Spinal cord (tissue), 10 donors: ENCODE measurements around the gene MOCS3. TPM values are rescaled to one million over a fixed set of nuclear protein-coding genes. Genes with fewer than 3 reads are reported as not detected.
A peak's percentile ranks its signal among the peaks of the same experiment; 100 is the strongest.

ENCODE experiments used
- DNase-seq, 6 donors: peaks; one replicate each; pipeline versions ENCODE4 v3.0.0 to v3.0.0-alpha.2; 2013 to 2015; ENCODE audit warnings: low spot score in 6 of 6, low read depth in 4 of 6
- H3K27ac ChIP-seq: one replicate; pipeline ENCODE4 v1.5.1; 2013; ENCODE audit warnings: low read depth, low read length, control low read depth
- H3K27me3 ChIP-seq: one replicate; pipeline ENCODE4 v1.6.1; 2013; ENCODE audit warnings: low read length; ENCODE audit not compliant: control insufficient read depth, insufficient read depth
- H3K36me3 ChIP-seq: one replicate; pipeline ENCODE4 v1.6.1; 2013; ENCODE audit warnings: low read length; ENCODE audit not compliant: control insufficient read depth, insufficient read depth
- H3K4me1 ChIP-seq: one replicate; pipeline ENCODE4 v1.6.1; 2013; ENCODE audit warnings: low read length; ENCODE audit not compliant: control insufficient read depth, insufficient read depth
- H3K4me3 ChIP-seq: one replicate; pipeline ENCODE4 v1.5.1; 2013; ENCODE audit warnings: low read depth, low read length, control low read depth
- H3K9me3 ChIP-seq: one replicate; pipeline ENCODE4 v1.6.1; 2013; ENCODE audit warnings: low read length; ENCODE audit not compliant: control insufficient read depth, insufficient read depth
- WGBS: methylation state at CpG from one replicate; pipeline ENCODE4 v1.1.5; 2013; ENCODE audit warnings: missing lambda C conversion rate; ENCODE audit not compliant: insufficient coverage; 5-methylcytosine and 5-hydroxymethylcytosine counted together
- long read RNA-seq, 4 donors: transcript quantifications; one replicate each; lab custom pipeline, GENCODE V29; 2026
- polyA plus RNA-seq, 2 donors: library from polyadenylated mRNA; unstranded; fragments of 120-200 nt; gene quantifications; one replicate each; pipeline ENCODE4 v1.2.1, GENCODE V29; 2013; ENCODE audit not compliant: insufficient read length in 2 of 2
- total RNA-seq, 2 donors: library from RNA; depleted of rRNA in 1 of 2; stranded (reverse); fragments of 120-200 nt in 1 of 2; fragments of >200 nt in 1 of 2; gene quantifications; one replicate each; pipeline versions ENCODE4 v1.2.3 to v1.2.4, GENCODE V29; 2013 to 2014
- donor health status: healthy.

Gene MOCS3, protein sequence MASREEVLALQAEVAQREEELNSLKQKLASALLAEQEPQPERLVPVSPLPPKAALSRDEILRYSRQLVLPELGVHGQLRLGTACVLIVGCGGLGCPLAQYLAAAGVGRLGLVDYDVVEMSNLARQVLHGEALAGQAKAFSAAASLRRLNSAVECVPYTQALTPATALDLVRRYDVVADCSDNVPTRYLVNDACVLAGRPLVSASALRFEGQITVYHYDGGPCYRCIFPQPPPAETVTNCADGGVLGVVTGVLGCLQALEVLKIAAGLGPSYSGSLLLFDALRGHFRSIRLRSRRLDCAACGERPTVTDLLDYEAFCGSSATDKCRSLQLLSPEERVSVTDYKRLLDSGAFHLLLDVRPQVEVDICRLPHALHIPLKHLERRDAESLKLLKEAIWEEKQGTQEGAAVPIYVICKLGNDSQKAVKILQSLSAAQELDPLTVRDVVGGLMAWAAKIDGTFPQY
- 1 to 10 TPM; 5.1 to 5.5 TPM for total RNA-seq
- 1 to 10 TPM; 4.3 to 5.8 TPM for polyA plus RNA-seq
- long read RNA-seq, donor 1, full-length matches to known transcripts, result 19 of 19 reads
- long read RNA-seq, donor 1, partial matches to known transcripts, result 0 of 19 reads
- long read RNA-seq, donor 1, other reads (novel, unspliced or antisense), result 0 of 19 reads
- long read RNA-seq, donor 2, full-length matches to known transcripts, result 6 of 6 reads
- long read RNA-seq, donor 2, partial matches to known transcripts, result 0 of 6 reads
- long read RNA-seq, donor 2, other reads (novel, unspliced or antisense), result 0 of 6 reads
- long read RNA-seq, donor 3, full-length matches to known transcripts, result 10 of 10 reads
- long read RNA-seq, donor 3, partial matches to known transcripts, result 0 of 10 reads
- long read RNA-seq, donor 3, other reads (novel, unspliced or antisense), result 0 of 10 reads
- long read RNA-seq, donor 4, full-length matches to known transcripts, result 16 of 16 reads
- long read RNA-seq, donor 4, partial matches to known transcripts, result 0 of 16 reads
- long read RNA-seq, donor 4, other reads (novel, unspliced or antisense), result 0 of 16 reads

GRCh38 chr20:50958615-50959542 is at the start of gene MOCS3:
Gene MOCS3, plus strand, starts transcription at chr20:50958818. Its CDS starts 25 bp downstream, at chr20:50958843.
- no peaks in the 10 kb centered on the region for H3K27me3 ChIP-seq
- peak within 1 kb of the TSS; percentile 85 for H3K27ac ChIP-seq
- H3K4me3 ChIP-seq, result peak within 1 kb of the TSS; percentile 98
- H3K4me1 ChIP-seq, result peaks cover 29% of the 10 kb centered on the region
- H3K9me3 ChIP-seq, result no peaks in the 10 kb centered on the region
- peaks cover 8% of the 10 kb centered on the region for H3K36me3 ChIP-seq
- DNase-seq, result peak; percentile 85 to 97 (median 90)
- 2% methylated on average over 65 of the region's 67 CpGs for WGBS

- H3K36me3 ChIP-seq, result peaks cover 9% of the 10 kb centered on the region
- H3K27ac ChIP-seq, result no peak overlapping the region
- H3K4me3 ChIP-seq, result no peak overlapping the region
- no CpG with 5 or more reads among the region's 3 CpGs for WGBS
- no peaks in the 10 kb centered on the region for H3K9me3 ChIP-seq
- no peak for DNase-seq
- H3K4me1 ChIP-seq, result peaks cover 3% of the 10 kb centered on the region
- H3K27me3 ChIP-seq, result no peaks in the 10 kb centered on the region
These were observed 49.2 kb upstream of the MOCS3 start for GRCh38 chr20:50909413-50909812.

DNA sequence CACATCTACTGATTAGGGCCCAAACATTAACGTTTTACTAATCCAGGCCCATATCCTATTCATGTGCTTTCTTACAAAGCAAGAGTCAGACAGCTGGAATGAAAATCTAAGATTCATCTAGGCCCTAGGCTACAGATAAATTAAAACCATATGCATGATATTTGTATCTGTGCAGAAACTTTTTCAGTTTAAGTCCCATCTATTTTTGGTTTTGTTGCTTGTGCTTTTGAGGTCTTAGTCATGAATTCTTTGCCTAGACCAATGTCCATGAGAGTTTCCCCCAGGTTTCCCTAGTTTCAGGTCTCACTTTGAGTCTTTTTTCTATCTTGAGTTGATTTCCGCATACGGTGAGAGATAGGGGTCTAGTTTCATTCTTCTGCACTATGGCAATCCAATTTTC is 47.6 kb upstream of the MOCS3 start:
- Histone ChIP-seq H3K4me1 (peaks cover 3% of the 10 kb centered on the region), H3K27ac (no peak overlapping the region), H3K4me3 (no peak overlapping the region), H3K9me3 (no peaks in the 10 kb centered on the region), H3K36me3 (peaks cover 7% of the 10 kb centered on the region), H3K27me3 (no peaks in the 10 kb centered on the region)
- DNase-seq, result no peak
- WGBS, result 40% methylated on average over 1 of the region's 3 CpGs

DNA sequence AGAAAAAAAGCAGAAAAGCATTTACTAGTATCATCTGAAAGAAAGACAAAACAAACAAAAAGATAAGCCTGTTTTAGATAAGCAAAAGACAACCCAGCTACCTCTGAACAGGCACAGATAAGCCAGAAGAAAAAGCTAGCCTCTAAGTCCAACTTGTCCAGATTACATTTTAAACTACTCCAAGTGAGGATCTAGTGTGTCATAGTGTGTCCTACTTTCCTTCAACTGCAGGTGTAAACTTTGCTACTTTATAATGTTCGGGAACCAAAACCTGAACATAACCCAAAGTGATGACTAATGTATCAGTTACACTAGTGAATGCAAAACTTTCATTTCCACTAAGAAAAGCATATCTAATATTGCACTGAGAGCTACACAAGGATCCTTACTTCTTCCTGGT is 46.9 kb upstream of the MOCS3 start:
- DNase-seq, result no peak
- Histone ChIP-seq H3K9me3 (no peaks in the 10 kb centered on the region), H3K4me3 (no peak overlapping the region), H3K36me3 (peaks cover 7% of the 10 kb centered on the region), H3K4me1 (peaks cover 3% of the 10 kb centered on the region), H3K27ac (no peak overlapping the region), H3K27me3 (no peaks in the 10 kb centered on the region)
- WGBS, result 80% methylated on average over 1 of the region's 1 CpG

DNA sequence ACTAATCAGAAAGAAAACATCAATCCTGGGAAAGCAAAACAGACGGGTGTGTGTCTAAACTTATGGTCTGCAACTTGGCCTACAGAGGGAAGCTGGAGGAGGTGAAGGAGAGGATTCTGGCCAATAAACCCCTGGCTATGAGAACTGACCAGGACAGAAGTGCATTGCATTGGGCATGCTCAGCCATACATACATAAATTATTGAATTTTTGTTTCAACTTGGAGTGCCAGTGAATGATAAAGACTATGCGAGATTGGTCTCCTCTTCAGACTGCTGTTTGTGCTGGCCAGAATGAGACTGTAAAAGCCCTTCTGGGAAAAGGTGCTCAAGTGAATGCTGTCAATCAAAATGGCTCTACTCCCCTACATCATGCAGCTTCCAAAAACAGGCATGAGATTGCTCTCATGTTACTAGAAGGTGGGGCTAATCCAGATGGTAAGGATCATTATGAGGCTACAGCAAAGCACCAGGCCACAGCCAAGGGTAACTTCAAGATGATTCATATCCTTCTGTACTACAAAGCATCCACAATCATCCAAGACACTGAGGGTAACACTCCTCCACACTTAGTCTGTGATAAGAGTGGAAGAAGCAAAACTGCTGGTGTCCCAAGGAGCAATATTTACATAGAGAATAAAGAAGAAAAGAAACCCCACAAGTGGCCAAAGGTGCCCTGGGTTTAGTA is 44.8 kb upstream of the MOCS3 start:
- no peak overlapping the region for H3K27ac ChIP-seq
- no peak for DNase-seq
- WGBS, result no CpG with 5 or more reads among the region's 2 CpGs
- peaks cover 2% of the 10 kb centered on the region for H3K36me3 ChIP-seq
- H3K27me3 ChIP-seq, result no peaks in the 10 kb centered on the region
- no peaks in the 10 kb centered on the region for H3K4me1 ChIP-seq
- H3K9me3 ChIP-seq, result no peaks in the 10 kb centered on the region
- H3K4me3 ChIP-seq, result no peak overlapping the region

GRCh38 chr20:50915424-50915823 is 43.2 kb upstream of the MOCS3 start:
- DNase-seq, result no peak
- no peak overlapping the region for H3K27ac ChIP-seq
- H3K27me3 ChIP-seq, result no peaks in the 10 kb centered on the region
- 66% methylated on average over 2 of the region's 3 CpGs for WGBS
- no peak overlapping the region for H3K4me3 ChIP-seq
- H3K4me1 ChIP-seq, result peaks cover 2% of the 10 kb centered on the region
- H3K36me3 ChIP-seq, result peaks cover 2% of the 10 kb centered on the region
- H3K9me3 ChIP-seq, result no peaks in the 10 kb centered on the region

- peaks cover 2% of the 10 kb centered on the region for H3K4me1 ChIP-seq
These were observed 42.4 kb upstream of the MOCS3 start for GRCh38 chr20:50916257-50916656.

DNA sequence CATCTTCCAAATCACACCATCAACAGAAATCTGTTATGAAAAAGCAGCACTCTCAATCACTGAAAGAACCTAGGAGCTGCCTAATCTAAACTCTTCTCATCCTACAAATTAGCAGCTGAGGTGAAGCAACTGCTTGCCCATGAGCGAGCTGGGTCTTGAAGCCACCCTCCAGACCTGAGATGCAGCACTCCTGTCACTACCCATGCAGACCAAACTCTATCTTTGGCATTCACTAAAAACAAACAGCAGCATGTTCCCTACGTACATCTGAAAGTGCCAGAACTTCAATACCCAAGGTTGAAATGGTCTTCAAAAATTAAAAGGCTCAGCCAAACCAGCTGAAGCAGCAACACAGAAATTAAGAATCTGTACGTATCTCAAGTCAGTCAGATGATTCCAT is 41.7 kb upstream of the MOCS3 start:
- peaks cover 2% of the 10 kb centered on the region for H3K4me1 ChIP-seq
- WGBS, result 61% methylated on average over 3 of the region's 3 CpGs
- no peak overlapping the region for H3K27ac ChIP-seq
- no peaks in the 10 kb centered on the region for H3K27me3 ChIP-seq
- H3K36me3 ChIP-seq, result peaks cover 2% of the 10 kb centered on the region
- H3K9me3 ChIP-seq, result no peaks in the 10 kb centered on the region
- H3K4me3 ChIP-seq, result no peak overlapping the region
- DNase-seq, result no peak

More at GRCh38 chr20:50916257-50916656, 42.4 kb upstream of the MOCS3 start:
- 44% methylated on average over 3 of the region's 5 CpGs for WGBS
- Histone ChIP-seq H3K27ac (no peak overlapping the region), H3K27me3 (no peaks in the 10 kb centered on the region), H3K9me3 (no peaks in the 10 kb centered on the region), H3K4me3 (no peak overlapping the region), H3K36me3 (peaks cover 2% of the 10 kb centered on the region)
- DNase-seq, result no peak
